NT2/D1 (cell line): ENCODE measurements around the gene SAP30.

Experiments
- SUZ12 ChIP-seq: IDR thresholded peaks from 2 replicates; pipeline ENCODE4 v1.6.1; 2011; ENCODE audit not compliant: insufficient read length, insufficient read depth; ENCODE audit errors: extremely low read depth
- YY1 ChIP-seq: IDR thresholded peaks from 2 replicates; pipeline ENCODE4 v1.6.1; 2011; ENCODE audit not compliant: insufficient read length, insufficient read depth
- ZNF274 ChIP-seq: IDR thresholded peaks from 2 replicates; pipeline ENCODE4 v1.6.1; 2011; ENCODE audit warnings: mild to moderate bottlenecking, low read depth, low read length

DNA sequence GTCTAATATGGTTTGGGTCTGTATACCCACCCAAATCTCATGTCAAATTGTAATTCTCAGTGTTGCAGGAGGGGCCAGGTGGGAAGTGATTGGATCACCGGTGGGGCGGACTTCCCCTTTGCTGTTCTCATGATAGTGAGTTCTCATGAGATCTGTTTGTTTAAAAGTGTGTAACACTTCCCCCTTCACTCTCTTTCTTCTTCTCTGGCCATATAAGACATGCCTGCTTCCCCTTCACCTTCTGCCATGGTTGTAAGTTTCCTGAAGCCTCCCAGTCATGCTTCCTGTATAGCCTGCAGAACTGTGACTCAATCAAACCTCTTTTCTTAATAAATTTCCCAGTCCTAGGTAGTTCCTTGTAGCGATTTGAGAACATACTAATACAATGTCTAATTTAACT lies 47.9 kb downstream of the SAP30 start:
- TF ChIP-seq YY1 (no peak), ZNF274 (no peak), SUZ12 (no peak)
